ENCODE results near the gene MYBBP1A.

GRCh38 chr17:4547118-4547906 is 7.9 kb downstream of the MYBBP1A start:
- TF ChIP-seq, protein P1, sequence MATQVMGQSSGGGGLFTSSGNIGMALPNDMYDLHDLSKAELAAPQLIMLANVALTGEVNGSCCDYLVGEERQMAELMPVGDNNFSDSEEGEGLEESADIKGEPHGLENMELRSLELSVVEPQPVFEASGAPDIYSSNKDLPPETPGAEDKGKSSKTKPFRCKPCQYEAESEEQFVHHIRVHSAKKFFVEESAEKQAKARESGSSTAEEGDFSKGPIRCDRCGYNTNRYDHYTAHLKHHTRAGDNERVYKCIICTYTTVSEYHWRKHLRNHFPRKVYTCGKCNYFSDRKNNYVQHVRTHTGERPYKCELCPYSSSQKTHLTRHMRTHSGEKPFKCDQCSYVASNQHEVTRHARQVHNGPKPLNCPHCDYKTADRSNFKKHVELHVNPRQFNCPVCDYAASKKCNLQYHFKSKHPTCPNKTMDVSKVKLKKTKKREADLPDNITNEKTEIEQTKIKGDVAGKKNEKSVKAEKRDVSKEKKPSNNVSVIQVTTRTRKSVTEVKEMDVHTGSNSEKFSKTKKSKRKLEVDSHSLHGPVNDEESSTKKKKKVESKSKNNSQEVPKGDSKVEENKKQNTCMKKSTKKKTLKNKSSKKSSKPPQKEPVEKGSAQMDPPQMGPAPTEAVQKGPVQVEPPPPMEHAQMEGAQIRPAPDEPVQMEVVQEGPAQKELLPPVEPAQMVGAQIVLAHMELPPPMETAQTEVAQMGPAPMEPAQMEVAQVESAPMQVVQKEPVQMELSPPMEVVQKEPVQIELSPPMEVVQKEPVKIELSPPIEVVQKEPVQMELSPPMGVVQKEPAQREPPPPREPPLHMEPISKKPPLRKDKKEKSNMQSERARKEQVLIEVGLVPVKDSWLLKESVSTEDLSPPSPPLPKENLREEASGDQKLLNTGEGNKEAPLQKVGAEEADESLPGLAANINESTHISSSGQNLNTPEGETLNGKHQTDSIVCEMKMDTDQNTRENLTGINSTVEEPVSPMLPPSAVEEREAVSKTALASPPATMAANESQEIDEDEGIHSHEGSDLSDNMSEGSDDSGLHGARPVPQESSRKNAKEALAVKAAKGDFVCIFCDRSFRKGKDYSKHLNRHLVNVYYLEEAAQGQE (IDR thresholded peaks at IDR 0.05; ENCODE audit: unreplicated experiment): no peak
- no peak for TF ChIP-seq CTCF (conservative IDR thresholded peaks at IDR 0.05; ENCODE audit: low read depth in 2 of 2)
- TF ChIP-seq EZH2 (IDR thresholded peaks at IDR 0.05; ENCODE audit: low read depth, unreplicated experiment): no peak
- no peak for TF ChIP-seq POLR2AphosphoS5 (IDR thresholded peaks at IDR 0.05; ENCODE audit: low read depth)
- TF ChIP-seq EZH2phosphoT487 (IDR thresholded peaks at IDR 0.05; ENCODE audit: unreplicated experiment): no peak
